Stimulated activated CD4-positive, alpha-beta T cell treated with anti-CD3 and anti-CD28 coated beads, TNF-alpha, amount 100 ng/mL, for 48 hours (primary cell): Measurements from ENCODE around the gene RFPL2.
"Not testable (repeated sequence)": the region's sequence is repeated elsewhere in the genome, so short reads cannot be mapped to it uniquely, and the experiment has no call there.

ENCODE experiments used
- DNase-seq, 3 donors: peaks; one replicate each; pipeline ENCODE4 v3.0.0-alpha.2; 2020; ENCODE audit warnings: low read depth in 3 of 3

Gene RFPL2

DNA sequence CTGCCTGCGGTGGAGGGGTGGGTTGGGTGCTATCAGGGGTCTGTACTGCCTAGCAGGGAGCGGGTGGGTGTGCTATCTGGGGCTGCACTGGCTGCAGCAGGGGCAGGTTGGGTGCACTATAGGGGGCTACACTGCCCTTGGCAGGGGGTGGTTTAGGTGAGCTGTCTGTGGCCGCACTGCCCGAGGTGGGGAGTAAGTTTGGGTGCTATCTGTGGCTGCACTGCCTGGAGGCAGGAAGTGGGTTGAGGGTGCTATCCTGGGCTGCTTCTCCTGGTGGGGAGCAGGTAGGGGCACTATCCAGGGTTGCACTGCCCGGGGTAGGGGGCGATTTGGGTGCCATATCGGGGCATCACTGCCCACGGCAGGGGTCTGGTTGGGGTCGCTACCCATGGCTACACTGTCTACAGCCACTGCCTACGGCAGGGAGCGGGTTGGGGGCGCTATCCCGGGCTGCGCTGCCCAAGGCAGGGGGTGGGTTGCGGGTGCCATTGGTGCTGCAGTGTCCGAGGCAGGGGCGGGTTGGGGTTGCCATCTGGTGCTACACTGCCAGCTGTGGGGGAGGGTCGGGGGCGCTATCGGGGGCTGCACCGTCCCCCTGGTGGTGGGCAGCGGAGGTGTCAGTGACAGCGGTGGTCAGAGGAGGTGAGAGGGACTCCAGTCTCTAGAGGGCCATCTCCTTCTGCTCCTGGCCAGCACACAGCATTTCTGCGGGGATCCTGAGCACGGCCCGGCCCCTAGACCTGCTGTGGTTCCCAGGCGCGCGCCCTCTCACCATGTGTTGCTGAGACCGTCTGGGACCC lies 1.3 kb upstream of the RFPL2 start:
- DNase-seq: no peak

DNA sequence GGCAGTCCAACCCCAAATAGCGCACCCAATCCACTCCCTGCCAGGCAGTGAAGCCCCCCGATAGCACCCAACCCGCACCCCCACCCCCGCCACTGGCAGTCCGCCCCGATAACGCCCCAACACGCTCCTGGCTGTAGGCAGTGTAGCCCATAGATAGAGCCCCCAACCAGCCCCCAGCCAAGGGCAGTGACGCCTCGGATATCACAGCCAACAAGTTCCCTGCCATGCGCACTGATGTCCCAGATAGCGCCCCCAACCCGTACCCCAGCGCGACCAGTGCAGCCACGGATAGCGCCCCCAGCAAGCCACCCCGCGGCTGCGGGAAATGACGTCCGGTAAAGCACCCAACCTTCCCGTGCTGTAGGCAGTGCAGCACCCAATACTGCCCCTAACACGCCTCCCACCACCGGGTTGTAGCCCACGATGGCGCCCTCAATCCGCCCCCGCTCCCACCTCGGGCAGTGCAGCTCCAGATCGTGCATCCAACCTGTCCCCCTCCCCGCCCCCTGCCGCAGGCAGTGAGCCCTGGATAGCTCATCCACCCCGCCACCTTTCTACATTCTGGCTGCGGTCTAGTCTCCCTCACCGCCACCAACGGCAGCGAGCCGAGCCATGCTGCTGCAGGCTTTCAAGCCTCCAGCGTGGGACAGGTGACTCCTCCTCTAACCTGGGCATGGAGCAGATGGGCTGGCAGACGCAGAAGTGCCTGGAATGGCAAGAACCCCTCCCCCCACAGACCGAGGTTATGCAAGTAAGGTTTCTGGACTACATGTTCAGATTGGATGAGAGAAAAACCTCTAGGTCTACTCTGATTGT lies 625 bp downstream of the RFPL2 start:
- DNase-seq: no peak

DNA sequence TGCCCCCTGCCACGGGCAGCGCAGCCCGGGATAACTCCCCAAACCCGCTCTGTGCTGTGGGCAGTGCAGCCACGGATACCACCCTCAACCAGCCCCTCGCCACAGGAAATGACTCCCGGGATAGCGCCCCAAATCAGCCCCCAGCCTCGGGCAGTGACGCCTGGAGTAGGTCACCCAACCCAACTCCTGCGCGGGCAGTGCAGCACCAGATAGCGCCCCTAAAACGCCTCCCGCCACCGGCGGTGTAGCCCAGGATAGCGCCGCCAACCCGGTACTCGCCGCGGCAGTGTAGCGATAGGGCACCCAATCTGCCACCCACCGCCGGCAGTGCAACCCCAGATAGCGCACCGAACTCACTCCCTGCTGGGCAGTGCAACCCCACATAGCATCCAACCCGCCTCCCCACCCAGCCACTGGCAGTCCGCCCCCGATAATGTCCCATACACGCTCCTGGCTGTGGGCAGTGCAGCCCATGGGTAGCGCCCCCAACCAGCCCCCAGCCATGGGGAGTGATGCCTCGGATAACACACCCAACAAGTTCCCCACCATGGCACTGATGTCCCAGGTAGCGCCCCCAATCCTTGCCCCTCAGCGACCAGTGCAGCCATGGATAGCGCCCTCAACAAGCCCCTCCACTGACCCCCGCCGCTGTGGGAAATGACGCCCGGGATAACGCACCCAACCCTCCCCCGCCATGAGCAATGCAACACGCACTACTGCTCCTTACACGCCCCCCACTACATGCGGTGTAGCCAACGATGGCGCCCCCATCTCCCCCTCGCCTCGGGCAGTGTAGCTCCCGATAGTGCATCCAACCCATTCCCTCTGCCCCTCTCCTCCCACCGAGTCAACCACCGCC lies 1.5 kb downstream of the RFPL2 start:
- DNase-seq: no peak

- peak in 1 of 3 donors; percentile 13 for DNase-seq
Observed at GRCh38 chr22:32202539-32203180, 2.2 kb downstream of the RFPL2 start.

DNA sequence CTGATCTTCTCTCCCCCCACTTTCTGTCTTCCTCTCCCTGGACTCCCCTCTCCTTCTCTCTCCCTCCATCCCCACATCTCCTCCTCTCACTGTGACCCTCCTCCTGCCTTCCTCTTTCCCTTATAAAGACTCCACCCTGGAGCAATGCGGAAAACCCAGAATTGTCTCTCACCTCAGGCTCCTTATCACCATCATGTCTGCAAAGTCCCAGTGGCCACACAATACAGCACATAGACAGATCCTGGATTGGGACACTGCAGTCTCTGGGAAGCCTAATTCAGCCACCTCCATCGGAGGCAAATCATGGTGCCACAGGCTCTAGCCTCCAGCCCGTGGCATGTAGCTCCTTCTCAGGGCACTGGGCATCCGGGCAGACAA lies 2.7 kb downstream of the RFPL2 start:
- DNase-seq: no peak

GRCh38 chr22:32200752-32201151 lies 4.1 kb downstream of the RFPL2 start:
- DNase-seq: no peak

GRCh38 chr22:32199961-32200360 lies 4.9 kb downstream of the RFPL2 start:
- DNase-seq: no peak

DNA sequence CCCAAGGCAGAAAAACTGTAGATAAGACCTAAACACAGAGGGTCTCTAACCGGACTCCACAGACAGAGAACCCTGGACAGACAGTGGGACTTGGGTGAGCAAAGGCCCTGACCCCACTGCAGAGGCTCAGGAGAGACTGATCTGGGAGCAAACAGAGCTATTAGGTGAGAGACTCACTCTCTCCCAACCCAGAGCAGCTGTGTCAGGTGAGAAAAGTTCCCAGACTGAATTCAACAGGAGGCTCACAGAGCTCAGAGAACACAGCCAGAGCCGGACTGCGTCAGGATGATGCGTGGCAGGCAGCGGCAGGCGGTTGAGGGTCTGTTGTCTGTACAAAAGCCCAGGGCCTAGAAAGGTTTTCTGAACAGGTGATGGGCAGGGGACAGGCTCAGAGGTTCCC lies 5.5 kb downstream of the RFPL2 start:
- DNase-seq: no peak

DNA sequence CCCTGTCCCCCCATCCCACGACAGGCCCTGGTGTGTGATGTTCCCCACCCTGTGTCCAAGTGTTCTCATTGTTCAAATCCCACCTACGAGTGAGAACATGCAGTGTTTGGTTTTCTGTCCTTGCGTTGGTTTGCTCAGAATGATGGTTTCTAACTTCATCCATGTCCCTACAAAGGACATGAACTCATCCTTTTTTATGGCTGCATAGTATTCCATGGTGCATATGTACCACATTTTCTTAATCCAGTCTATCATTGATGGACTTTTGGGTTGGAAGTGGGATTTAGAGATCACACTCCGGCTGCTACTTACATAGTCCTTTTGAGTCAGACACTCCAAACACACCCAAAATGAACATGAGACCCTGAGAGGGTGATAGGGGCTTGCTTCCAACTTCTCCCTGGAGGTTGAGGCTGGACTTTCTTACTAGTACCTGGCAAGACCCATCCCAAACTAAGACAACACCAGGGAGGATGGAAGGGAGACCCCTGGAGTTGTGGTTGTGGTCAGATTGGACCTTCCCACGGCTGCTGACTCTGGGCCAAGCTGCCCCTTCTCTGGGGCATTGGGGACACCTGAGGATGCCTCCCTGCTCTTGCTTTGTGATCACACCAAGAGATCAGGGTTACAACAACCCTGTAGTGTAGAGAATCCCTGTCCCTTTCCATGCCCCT lies 7.2 kb downstream of the RFPL2 start:
- not testable (repeated sequence) for DNase-seq

DNA sequence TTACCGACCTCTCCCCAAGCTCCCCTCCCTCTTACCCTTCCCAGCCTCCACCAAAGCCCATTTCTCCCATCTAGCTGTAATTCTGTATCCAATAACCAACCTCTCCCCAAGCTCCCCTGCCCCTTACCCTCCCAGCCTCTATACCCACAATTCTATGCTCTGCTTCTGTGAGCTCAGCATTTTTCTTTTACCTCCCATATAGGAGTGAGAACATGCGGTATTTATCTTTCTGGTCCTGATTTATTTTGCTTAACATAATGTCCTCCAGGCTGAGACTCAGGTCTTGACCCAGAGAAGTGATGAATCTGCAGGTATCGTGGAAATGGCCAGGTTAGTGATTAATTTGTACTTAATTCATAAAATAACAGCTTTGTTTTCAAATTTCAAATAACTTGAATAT lies 9.0 kb downstream of the RFPL2 start:
- not testable (repeated sequence) for DNase-seq

- not testable (repeated sequence) for DNase-seq
Observed at GRCh38 chr22:32193346-32193745, 11.5 kb downstream of the RFPL2 start.

GRCh38 chr22:32191021-32191420 lies 13.9 kb downstream of the RFPL2 start:
- not testable (repeated sequence) for DNase-seq

DNA sequence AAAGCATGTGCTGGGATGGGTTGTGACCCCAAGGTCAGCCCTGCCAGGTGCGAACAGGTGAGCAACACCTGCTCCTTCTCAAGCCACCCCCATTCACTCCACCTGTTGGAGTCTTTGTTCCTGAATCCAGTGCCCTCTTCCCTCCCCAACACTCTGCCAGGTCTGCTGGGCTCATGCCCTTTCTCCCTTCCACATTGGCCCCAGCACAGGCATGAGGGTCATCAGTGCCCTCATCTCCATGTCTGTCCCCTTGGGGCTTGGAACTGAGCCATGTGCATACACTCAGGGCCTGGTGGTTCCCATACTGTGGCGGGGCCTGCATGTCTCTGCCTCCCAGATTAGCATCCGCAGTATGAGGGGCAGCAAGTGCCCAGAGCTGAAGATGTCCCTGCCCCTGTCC lies 19.1 kb downstream of the RFPL2 start:
- no peak for DNase-seq

DNA sequence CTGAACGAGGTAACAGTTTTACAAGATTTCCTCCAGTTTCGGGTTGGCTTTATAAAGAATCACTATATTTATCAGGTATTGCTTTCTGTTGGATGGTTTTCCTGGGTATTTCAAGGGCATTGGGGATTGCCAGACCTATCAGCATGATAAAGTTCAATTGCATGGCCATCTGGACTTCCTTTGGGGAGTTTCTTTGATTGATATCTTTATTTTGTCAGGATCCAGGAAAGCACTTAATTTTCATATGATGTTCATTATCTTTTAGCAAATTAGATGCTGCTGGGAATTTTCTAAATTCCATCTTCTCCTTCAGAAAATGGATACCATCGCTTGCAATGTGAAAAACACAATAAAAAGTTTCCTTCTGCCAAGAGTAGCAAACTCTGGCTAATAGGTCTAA lies 21.2 kb downstream of the RFPL2 start:
- no peak for DNase-seq

GRCh38 chr22:32181043-32181442 lies 23.8 kb downstream of the RFPL2 start:
- no peak for DNase-seq

DNA sequence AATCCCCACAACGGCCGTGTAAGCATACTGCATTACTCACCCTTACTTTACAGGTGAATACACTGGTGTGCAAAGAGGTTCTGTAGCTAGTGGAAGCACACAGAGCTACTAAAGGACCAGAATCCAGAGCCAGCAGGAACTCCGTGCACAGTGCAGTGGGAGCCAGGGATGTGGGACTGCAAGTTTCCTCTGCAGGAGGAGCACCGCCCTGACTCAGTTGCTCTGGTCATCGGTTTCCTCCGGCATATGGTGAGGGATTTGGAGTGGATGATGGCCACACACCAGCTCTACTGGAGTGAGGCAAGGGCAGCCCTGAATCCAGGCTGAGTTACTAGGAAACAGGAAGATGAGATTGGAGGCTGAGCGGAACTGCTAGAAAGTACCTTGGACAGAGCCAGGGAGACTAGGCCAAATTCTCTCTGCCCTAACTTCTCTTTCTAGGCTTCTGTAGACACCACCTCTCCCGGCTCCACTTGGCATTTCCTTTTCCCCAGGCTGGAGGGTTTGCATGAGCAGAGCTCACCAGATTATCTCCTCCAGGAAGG lies 27.6 kb downstream of the RFPL2 start:
- no peak for DNase-seq

DNA sequence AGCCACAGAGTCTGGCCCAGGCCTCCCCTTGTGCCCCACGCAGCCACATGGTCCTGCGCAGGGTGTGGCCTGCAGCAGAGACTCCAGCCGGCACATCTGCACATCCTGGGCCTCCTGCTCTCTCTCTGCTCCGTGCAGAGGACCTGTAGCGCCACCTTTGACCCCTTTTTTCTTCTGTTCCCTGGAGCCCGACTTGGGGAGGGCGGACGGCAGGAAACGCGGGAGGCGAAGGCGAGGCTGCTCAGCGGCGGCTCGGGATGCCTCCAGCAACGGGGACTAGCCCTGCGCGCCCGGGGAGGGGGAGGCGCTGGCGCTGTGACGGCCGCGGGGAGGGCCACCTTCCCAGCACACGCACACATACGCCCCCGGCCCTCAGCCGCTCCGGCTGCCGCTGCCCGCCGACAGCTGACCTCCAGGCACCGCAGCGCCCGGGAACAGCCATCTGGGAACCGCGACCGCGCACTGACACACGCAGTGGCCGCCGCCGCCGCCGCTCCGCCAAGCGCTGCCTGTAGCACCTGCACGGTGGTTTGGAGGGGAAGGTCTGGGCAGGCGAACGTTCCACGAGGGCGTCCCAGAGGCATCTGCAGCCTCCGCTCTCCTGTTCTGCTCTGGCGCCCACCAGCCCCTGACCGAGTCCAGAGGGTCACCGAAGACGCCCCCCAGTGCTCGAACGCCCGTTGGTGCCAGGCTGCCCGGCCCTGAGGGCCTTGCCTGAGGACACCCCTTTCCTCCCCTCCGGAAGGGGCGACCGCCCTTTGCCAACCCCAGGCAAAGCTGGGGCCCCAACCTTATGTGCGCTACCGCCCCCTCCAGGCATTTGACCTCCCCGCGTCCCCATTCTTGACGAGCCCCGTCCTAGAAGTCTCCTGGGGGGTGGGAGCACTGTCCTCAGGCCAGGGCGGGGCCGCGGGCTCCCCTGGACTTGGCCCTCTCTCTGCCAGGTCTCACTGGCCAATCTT lies 28.9 kb downstream of the RFPL2 start:
- DNase-seq: no peak

DNA sequence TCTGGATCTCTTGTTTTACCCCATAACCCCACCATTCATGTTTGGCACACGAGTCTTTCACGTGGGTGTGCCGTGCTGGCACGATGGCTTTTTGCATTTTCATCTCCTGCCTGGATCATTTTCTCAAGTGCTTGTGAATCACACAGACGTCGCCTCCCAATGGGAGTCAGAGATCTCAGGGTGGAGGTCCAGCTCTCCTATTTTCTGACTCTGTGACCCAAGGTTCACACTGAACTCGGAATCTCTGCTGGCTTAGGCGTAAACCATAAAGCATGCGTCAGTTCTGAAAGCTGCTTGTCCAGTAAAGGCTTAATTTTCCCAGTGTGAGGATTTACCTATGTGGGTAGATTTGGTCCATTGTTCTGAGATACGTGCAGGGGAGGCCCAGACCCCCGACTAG lies 29.8 kb downstream of the RFPL2 start:
- DNase-seq: no peak

- DNase-seq: no peak
Observed at GRCh38 chr22:32165681-32166080, 39.2 kb downstream of the RFPL2 start.
